Large intestine (tissue), 3 donors: ENCODE data around the gene CD109. TPM values are rescaled to one million over a fixed set of nuclear protein-coding genes. Genes with fewer than 3 reads are reported as not detected.
"Not testable (repeated sequence)": the region's sequence is repeated elsewhere in the genome, so short reads cannot be mapped to it uniquely, and the experiment has no call there.

ENCODE experiments used
- DNase-seq, 2 donors: peaks; one replicate each; pipeline versions ENCODE4 v3.0.0 to v3.0.0-alpha.2; 2013
- H3K27ac ChIP-seq: one replicate; pipeline ENCODE4 v1.5.1; 2013; ENCODE audit warnings: low read length
- H3K27me3 ChIP-seq: 2 replicates; pipeline ENCODE4 v1.6.1; 2013; ENCODE audit warnings: low read length; ENCODE audit not compliant: control insufficient read depth, insufficient read depth
- H3K36me3 ChIP-seq: 2 replicates; pipeline ENCODE4 v1.6.1; 2013; ENCODE audit warnings: low read length; ENCODE audit not compliant: control insufficient read depth, insufficient read depth
- H3K4me1 ChIP-seq: one replicate; pipeline ENCODE4 v1.6.1; 2013; ENCODE audit warnings: low read length; ENCODE audit not compliant: control insufficient read depth, insufficient read depth
- H3K4me3 ChIP-seq: one replicate; pipeline ENCODE4 v1.5.1; 2013; ENCODE audit warnings: low read length
- H3K9me3 ChIP-seq: one replicate; pipeline ENCODE4 v1.6.1; 2013; ENCODE audit warnings: mild to moderate bottlenecking, low read depth, low read length, moderate library complexity; ENCODE audit not compliant: control insufficient read depth
- WGBS: methylation state at CpG from one replicate; pipeline ENCODE4 v1.1.5; 2013; ENCODE audit warnings: low lambda C conversion rate; ENCODE audit not compliant: insufficient coverage; 5-methylcytosine and 5-hydroxymethylcytosine counted together
- polyA plus RNA-seq: library from polyadenylated mRNA; unstranded; fragments of 120-200 nt; gene quantifications from one replicate; pipeline ENCODE4 v1.2.1, GENCODE V29; 2013

The CD109 gene
- polyA plus RNA-seq, 1 donor, result 4.7 TPM

- not testable (repeated sequence) for H3K9me3 ChIP-seq, DNase-seq, H3K4me3 ChIP-seq, H3K36me3 ChIP-seq, H3K27me3 ChIP-seq, H3K4me1 ChIP-seq, H3K27ac ChIP-seq
- no CpG with 5 or more reads among the region's 25 CpGs for WGBS
These were observed 155.0 kb downstream of the CD109 start for GRCh38 chr6:73851048-73851447.

- WGBS, result 29% methylated on average over 3 of the region's 5 CpGs
- no peaks in the 10 kb centered on the region for H3K27me3 ChIP-seq
- H3K36me3 ChIP-seq, result no peaks in the 10 kb centered on the region
- H3K4me3 ChIP-seq, result no peak overlapping the region
- H3K4me1 ChIP-seq, result no peaks in the 10 kb centered on the region
- peaks cover 6% of the 10 kb centered on the region for H3K9me3 ChIP-seq
- DNase-seq, result peak in 1 of 2 donors; percentile 14
- no peak overlapping the region for H3K27ac ChIP-seq
These were observed 159.2 kb downstream of the CD109 start for GRCh38 chr6:73854998-73855718.

GRCh38 chr6:73857341-73857890 is 161.4 kb downstream of the CD109 start:
- DNase-seq, result no peak
- Histone ChIP-seq H3K36me3 (no peaks in the 10 kb centered on the region), H3K27ac (no peak overlapping the region), H3K4me3 (no peak overlapping the region), H3K9me3 (no peaks in the 10 kb centered on the region), H3K4me1 (no peaks in the 10 kb centered on the region), H3K27me3 (no peaks in the 10 kb centered on the region)
- 40% methylated on average over 1 of the region's 3 CpGs for WGBS

GRCh38 chr6:73858376-73858775 is 162.4 kb downstream of the CD109 start:
- no peaks in the 10 kb centered on the region for H3K9me3 ChIP-seq
- no peak overlapping the region for H3K4me3 ChIP-seq
- DNase-seq, result no peak
- 86% methylated on average over 1 of the region's 1 CpG for WGBS
- H3K4me1 ChIP-seq, result no peaks in the 10 kb centered on the region
- no peak overlapping the region for H3K27ac ChIP-seq
- no peaks in the 10 kb centered on the region for H3K27me3 ChIP-seq
- no peaks in the 10 kb centered on the region for H3K36me3 ChIP-seq

GRCh38 chr6:73860303-73860702 is 164.3 kb downstream of the CD109 start:
- no peaks in the 10 kb centered on the region for H3K27me3 ChIP-seq
- no peak overlapping the region for H3K27ac ChIP-seq
- no peaks in the 10 kb centered on the region for H3K4me1 ChIP-seq
- no peak overlapping the region for H3K4me3 ChIP-seq
- WGBS, result no CpG with 5 or more reads among the region's 1 CpG
- H3K9me3 ChIP-seq, result no peaks in the 10 kb centered on the region
- H3K36me3 ChIP-seq, result no peaks in the 10 kb centered on the region
- DNase-seq, result no peak

- Histone ChIP-seq H3K4me3 (no peak overlapping the region), H3K36me3 (no peaks in the 10 kb centered on the region), H3K27me3 (no peaks in the 10 kb centered on the region), H3K4me1 (no peaks in the 10 kb centered on the region), H3K27ac (no peak overlapping the region), H3K9me3 (no peaks in the 10 kb centered on the region)
- DNase-seq, result no peak
These were observed 170.3 kb downstream of the CD109 start for GRCh38 chr6:73866305-73866704.

- H3K9me3 ChIP-seq, result no peaks in the 10 kb centered on the region
- H3K36me3 ChIP-seq, result no peaks in the 10 kb centered on the region
- no peaks in the 10 kb centered on the region for H3K4me1 ChIP-seq
- no peak for DNase-seq
- H3K27me3 ChIP-seq, result no peaks in the 10 kb centered on the region
- 63% methylated on average over 1 of the region's 3 CpGs for WGBS
- no peak overlapping the region for H3K27ac ChIP-seq
- no peak overlapping the region for H3K4me3 ChIP-seq
These were observed 171.4 kb downstream of the CD109 start for GRCh38 chr6:73867411-73867810.

GRCh38 chr6:73870907-73871306 is 174.9 kb downstream of the CD109 start:
- H3K27me3 ChIP-seq, result no peaks in the 10 kb centered on the region
- H3K27ac ChIP-seq, result no peak overlapping the region
- no peaks in the 10 kb centered on the region for H3K36me3 ChIP-seq
- no peak overlapping the region for H3K4me3 ChIP-seq
- WGBS, result 94% methylated on average over 3 of the region's 3 CpGs
- no peaks in the 10 kb centered on the region for H3K4me1 ChIP-seq
- H3K9me3 ChIP-seq, result no peaks in the 10 kb centered on the region
- DNase-seq, result no peak

GRCh38 chr6:73873081-73873480 is 177.1 kb downstream of the CD109 start:
- H3K9me3 ChIP-seq, result no peaks in the 10 kb centered on the region
- no peak overlapping the region for H3K4me3 ChIP-seq
- DNase-seq, result no peak
- no peak overlapping the region for H3K27ac ChIP-seq
- H3K36me3 ChIP-seq, result no peaks in the 10 kb centered on the region
- H3K4me1 ChIP-seq, result no peaks in the 10 kb centered on the region
- H3K27me3 ChIP-seq, result no peaks in the 10 kb centered on the region
